DOHH2 (cell line): ENCODE measurements around the gene ZNF236.
A peak's percentile ranks its signal among the peaks of the same experiment; 100 is the strongest.

Source experiments
- H3F3A ChIP-seq: fragments of 200-600 bp; sonication (generic), shearing (Covaris generic); 2 replicates; pipeline ENCODE4 v1.6.0; 2016; ENCODE audit warnings: antibody characterized with exemption, mild to moderate bottlenecking; ENCODE audit not compliant: control insufficient read depth, insufficient read depth
- H3K27ac ChIP-seq: fragments of 200-600 bp; sonication (generic); 2 replicates; pipeline ENCODE4 v1.5.1; 2014; ENCODE audit warnings: low read depth, mild to moderate bottlenecking, low read length, moderate library complexity
- H3K27me3 ChIP-seq: fragments of 200-600 bp; sonication (generic); 2 replicates; pipeline ENCODE4 v1.6.1; 2014; ENCODE audit warnings: mild to moderate bottlenecking, low read length, mixed read lengths; ENCODE audit not compliant: control insufficient read depth
- H3K36me3 ChIP-seq: fragments of 200-600 bp; sonication (generic); 2 replicates; pipeline ENCODE4 v1.6.1; 2014; ENCODE audit warnings: mild to moderate bottlenecking, low read length, moderate library complexity, mixed read lengths; ENCODE audit not compliant: control insufficient read depth
- H3K4me1 ChIP-seq: fragments of 200-600 bp; sonication (generic); 2 replicates; pipeline ENCODE4 v1.6.1; 2014; ENCODE audit warnings: mild to moderate bottlenecking, low read length, mixed read lengths; ENCODE audit not compliant: control insufficient read depth
- H3K4me2 ChIP-seq: fragments of 200-600 bp; sonication (generic); 2 replicates; pipeline ENCODE4 v1.6.0; 2014; ENCODE audit warnings: mild to moderate bottlenecking, low read length, moderate library complexity
- H3K4me3 ChIP-seq: fragments of 200-600 bp; sonication (generic); 2 replicates; pipeline ENCODE4 v1.5.1; 2014; ENCODE audit warnings: mild to moderate bottlenecking, low read length, mixed read lengths
- H3K79me2 ChIP-seq: fragments of 200-600 bp; sonication (generic); 2 replicates; pipeline ENCODE4 v1.6.1; 2014; ENCODE audit warnings: mild to moderate bottlenecking, low read length, mixed read lengths; ENCODE audit not compliant: control insufficient read depth
- H3K9me2 ChIP-seq: fragments of 200-600 bp; sonication (generic); replicated peaks from 2 replicates; pipeline ENCODE4 v1.6.1; 2014; ENCODE audit warnings: mild to moderate bottlenecking, low read length, mixed read lengths; ENCODE audit not compliant: control insufficient read depth
- H3K9me3 ChIP-seq: fragments of 200-600 bp; sonication (generic); 2 replicates; pipeline ENCODE4 v1.6.1; 2014; ENCODE audit warnings: antibody characterized with exemption, low read length, mixed read lengths; ENCODE audit not compliant: control insufficient read depth, insufficient read depth
- H4K20me1 ChIP-seq: fragments of 200-600 bp; sonication (generic); 2 replicates; pipeline ENCODE4 v1.6.0; 2014; ENCODE audit warnings: low read depth, mild to moderate bottlenecking, antibody characterized with exemption, low read length, moderate library complexity; ENCODE audit not compliant: control insufficient read depth, insufficient read depth
- EZH2phosphoT487 ChIP-seq: fragments of 200-600 bp; sonication (generic); IDR thresholded peaks from 2 replicates; pipeline ENCODE4 v1.6.1; 2017; ENCODE audit warnings: borderline replicate concordance, mild to moderate bottlenecking, antibody characterized with exemption, low read length, moderate library complexity, mixed read lengths
- TF ChIP-seq, protein P1 (sequence below): fragments of 200-600 bp; sonication (generic); IDR thresholded peaks from one replicate; pipeline ENCODE4 v1.5.1; 2014; ENCODE audit warnings: antibody characterized with exemption, mild to moderate bottlenecking, low read depth, low read length; ENCODE audit not compliant: poor library complexity, severe bottlenecking

The ZNF236 gene

DNA sequence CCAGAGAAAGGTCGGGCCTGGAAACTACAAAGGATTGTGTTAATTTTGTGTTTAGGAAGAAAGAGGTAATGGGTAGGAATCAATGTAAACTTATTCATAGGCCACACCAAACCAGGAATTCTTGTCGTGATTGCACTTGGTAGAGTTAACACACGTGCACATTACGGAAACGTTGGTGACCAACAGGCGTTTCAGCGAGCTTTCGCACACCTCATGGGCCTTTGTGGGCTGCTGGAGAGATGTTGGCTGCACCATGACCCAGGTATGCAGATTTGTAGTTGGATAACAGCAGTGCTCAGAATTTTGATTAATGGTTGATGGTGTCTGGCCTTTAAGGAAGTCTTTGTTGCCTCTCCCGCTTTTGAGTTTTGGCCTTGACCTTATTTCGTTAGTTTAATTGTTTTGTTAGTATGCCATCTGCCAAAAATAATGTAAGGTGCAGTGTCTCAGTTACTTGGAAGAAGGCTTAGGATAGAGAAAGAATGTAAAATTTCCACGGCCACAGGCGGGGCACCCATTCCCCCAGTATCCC lies 1.9 kb downstream of the ZNF236 start:
- Histone ChIP-seq H4K20me1 (no peaks in the 10 kb centered on the region), H3K9me3 (no peaks in the 10 kb centered on the region), H3F3A (peaks cover 14% of the 10 kb centered on the region; the same call in 1 of the 2 replicates), H3K4me3 (peak overlapping the region; percentile 95), H3K4me2 (peak overlapping the region; percentile 78), H3K36me3 (peaks cover 20% of the 10 kb centered on the region), H3K9me2 (no peaks in the 10 kb centered on the region), H3K27me3 (no peaks in the 10 kb centered on the region), H3K79me2 (peaks cover 90% of the 10 kb centered on the region), H3K4me1 (peaks cover 50% of the 10 kb centered on the region), H3K27ac (no peak overlapping the region)
- no peak for TF ChIP-seq EZH2phosphoT487
- TF ChIP-seq, protein P1, sequence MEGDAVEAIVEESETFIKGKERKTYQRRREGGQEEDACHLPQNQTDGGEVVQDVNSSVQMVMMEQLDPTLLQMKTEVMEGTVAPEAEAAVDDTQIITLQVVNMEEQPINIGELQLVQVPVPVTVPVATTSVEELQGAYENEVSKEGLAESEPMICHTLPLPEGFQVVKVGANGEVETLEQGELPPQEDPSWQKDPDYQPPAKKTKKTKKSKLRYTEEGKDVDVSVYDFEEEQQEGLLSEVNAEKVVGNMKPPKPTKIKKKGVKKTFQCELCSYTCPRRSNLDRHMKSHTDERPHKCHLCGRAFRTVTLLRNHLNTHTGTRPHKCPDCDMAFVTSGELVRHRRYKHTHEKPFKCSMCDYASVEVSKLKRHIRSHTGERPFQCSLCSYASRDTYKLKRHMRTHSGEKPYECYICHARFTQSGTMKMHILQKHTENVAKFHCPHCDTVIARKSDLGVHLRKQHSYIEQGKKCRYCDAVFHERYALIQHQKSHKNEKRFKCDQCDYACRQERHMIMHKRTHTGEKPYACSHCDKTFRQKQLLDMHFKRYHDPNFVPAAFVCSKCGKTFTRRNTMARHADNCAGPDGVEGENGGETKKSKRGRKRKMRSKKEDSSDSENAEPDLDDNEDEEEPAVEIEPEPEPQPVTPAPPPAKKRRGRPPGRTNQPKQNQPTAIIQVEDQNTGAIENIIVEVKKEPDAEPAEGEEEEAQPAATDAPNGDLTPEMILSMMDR: no peak

DNA sequence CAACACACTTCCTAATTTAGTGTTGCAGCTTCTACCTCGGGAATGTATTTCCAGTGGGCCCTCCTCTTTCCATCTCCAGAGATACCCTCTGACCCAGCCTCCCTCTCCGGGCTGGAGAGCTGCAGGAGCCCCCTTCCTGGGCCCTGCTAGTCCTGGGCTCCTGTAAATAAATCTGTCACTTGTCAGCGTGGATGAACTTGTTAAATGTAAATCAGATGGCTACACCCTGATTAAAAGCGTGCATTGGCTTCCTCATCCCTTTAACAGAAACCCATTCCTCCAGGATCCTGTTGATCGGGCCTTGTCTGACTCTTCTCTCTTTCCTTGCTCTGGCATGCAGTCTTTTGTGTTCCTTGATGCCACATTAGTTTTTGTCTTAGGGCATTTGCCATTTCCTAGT lies 2.4 kb downstream of the ZNF236 start:
- peaks cover 46% of the 10 kb centered on the region for H3K4me1 ChIP-seq
- peaks cover 90% of the 10 kb centered on the region for H3K79me2 ChIP-seq
- peak overlapping the region; percentile 10; the same call in 1 of the 2 replicates for H3K27ac ChIP-seq
- H4K20me1 ChIP-seq: no peaks in the 10 kb centered on the region
- peaks cover 14% of the 10 kb centered on the region; the same call in 1 of the 2 replicates for H3F3A ChIP-seq
- H3K9me2 ChIP-seq: no peaks in the 10 kb centered on the region
- TF ChIP-seq EZH2phosphoT487: no peak
- TF ChIP-seq, protein P1: no peak
- H3K9me3 ChIP-seq: no peaks in the 10 kb centered on the region
- H3K4me3 ChIP-seq: peak overlapping the region; percentile 95
- H3K4me2 ChIP-seq: peak overlapping the region; percentile 78
- H3K36me3 ChIP-seq: peaks cover 20% of the 10 kb centered on the region
- H3K27me3 ChIP-seq: no peaks in the 10 kb centered on the region

DNA sequence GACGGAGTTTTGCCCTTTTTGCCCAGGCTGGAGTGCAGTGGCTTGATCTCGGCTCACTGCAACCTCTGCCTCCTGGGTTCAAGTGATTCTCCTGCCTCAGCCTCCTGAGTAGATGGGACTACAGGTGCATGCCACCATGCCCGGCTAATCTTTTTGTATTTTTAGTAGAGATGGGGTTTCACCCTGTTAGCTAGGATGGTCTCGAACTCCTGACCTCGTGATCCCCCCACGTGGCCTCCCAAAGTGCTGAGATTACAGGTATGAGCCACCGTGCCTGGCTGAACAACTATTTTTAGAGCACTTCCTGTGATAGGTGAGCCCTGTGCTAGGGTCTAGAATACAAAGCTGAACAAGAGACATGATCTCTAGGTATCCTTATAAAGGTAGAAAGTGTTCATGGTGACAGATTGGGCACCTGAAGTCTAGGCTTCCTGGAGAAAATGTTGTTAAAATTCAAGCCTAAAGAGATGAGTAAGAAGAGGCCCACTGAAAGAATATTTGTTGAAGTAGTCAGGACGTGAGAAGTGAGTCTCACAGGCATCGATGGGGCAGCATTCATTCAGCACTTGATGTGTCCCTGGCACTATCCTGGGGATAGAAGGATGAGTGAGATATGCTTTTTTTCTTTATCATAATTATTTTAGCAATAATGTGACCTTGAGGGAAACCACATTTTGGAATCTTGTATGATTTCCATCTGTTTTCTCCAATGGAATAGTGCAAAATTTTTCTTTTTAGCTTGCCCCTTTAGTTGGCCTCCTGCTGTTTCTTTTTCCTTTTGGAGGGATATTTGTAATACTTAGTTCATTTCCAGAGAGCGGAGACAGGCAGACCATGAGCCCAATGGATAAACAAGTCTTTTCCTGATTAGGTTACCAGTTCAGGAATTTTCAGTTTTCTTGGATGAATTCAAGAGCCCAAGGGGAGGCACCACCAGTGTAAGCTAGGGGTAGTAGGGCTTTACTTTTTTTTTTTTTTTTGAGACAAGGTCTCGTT lies 5.1 kb downstream of the ZNF236 start:
- H3K9me3 ChIP-seq: no peaks in the 10 kb centered on the region
- no peak overlapping the region for H3K27ac ChIP-seq
- peaks cover 3% of the 10 kb centered on the region; the same call in 1 of the 2 replicates for H3K36me3 ChIP-seq
- no peak overlapping the region for H3K4me3 ChIP-seq
- no peaks in the 10 kb centered on the region for H4K20me1 ChIP-seq
- H3K79me2 ChIP-seq: peaks cover 94% of the 10 kb centered on the region
- H3K4me1 ChIP-seq: peaks cover 40% of the 10 kb centered on the region
- H3K27me3 ChIP-seq: no peaks in the 10 kb centered on the region
- no peaks in the 10 kb centered on the region for H3K9me2 ChIP-seq
- TF ChIP-seq, protein P1: no peak
- no peak for TF ChIP-seq EZH2phosphoT487
- H3F3A ChIP-seq: peaks cover 14% of the 10 kb centered on the region; the same call in 1 of the 2 replicates
- H3K4me2 ChIP-seq: peak overlapping the region; percentile 16; the same call in 1 of the 2 replicates
